ENCODE measurements around the gene RPL12. TPM values are rescaled to one million over a fixed set of nuclear protein-coding genes. Genes with fewer than 3 reads are reported as not detected.

The RPL12 gene
- total RNA-seq, 3 donors from 2014 or later (not counting 1 experiment from before 2014, with no cell fraction given) = 561 to 770 (median 724) TPM

GRCh38 chr9:127492616-127493015 is 41.4 kb upstream of the RPL12 start:
- Histone ChIP-seq H3K27ac (ENCODE audit: low read length) (no peak overlapping the region), H3K9me3 (ENCODE audit: control insufficient read depth, insufficient read depth, low read length) (no peaks in the 10 kb centered on the region), H3K4me1 (ENCODE audit: control insufficient read depth, insufficient read depth, low read length) (no peaks in the 10 kb centered on the region), H3K4me3 (ENCODE audit: low read length) (no peak overlapping the region), H3K36me3 (ENCODE audit: control insufficient read depth, insufficient read depth, low read length) (peaks cover 28% of the 10 kb centered on the region), H3K27me3 (ENCODE audit: control insufficient read depth, insufficient read depth, low read length) (no peaks in the 10 kb centered on the region)
- intact Hi-C loops (cut with micrococcal nuclease) = no loop called here
- no peak for TF ChIP-seq CTCF (IDR thresholded peaks at IDR 0.05)
- Mint-ChIP-seq H3K9me3 (no peaks in the 10 kb centered on the region), H3K27ac (no peak overlapping the region), H3K27me3 (ENCODE audit: low read depth in 2 of 2) (no peaks in the 10 kb centered on the region), H3K4me1 (peaks cover 0 to 4% of the 10 kb centered on the region in 2 donors), H3K4me3 (no peak overlapping the region), H3K36me3 (peaks cover 7% of the 10 kb centered on the region)
- ATAC-seq (no peak), DNase-seq (no peak)
- 98% methylated on average over 14 of the region's 14 CpGs for WGBS (ENCODE audit: insufficient coverage)

- no peaks in the 10 kb centered on the region for H3K4me1 ChIP-seq (ENCODE audit: control insufficient read depth, insufficient read depth, low read length)
- no peak for TF ChIP-seq CTCF (IDR thresholded peaks at IDR 0.05)
- H3K36me3 ChIP-seq (ENCODE audit: control insufficient read depth, insufficient read depth, low read length) = peaks cover 26% of the 10 kb centered on the region
- intact Hi-C loops (cut with micrococcal nuclease) = no loop called here
- WGBS (ENCODE audit: insufficient coverage) = 96% methylated on average over 10 of the region's 10 CpGs
- H3K4me3 ChIP-seq (ENCODE audit: low read length) = no peak overlapping the region
- Mint-ChIP-seq H3K27me3 (ENCODE audit: low read depth in 2 of 2) (no peaks in the 10 kb centered on the region), H3K4me1 (peaks cover 0 to 4% of the 10 kb centered on the region in 2 donors), H3K27ac (no peak overlapping the region), H3K4me3 (no peak overlapping the region), H3K9me3 (no peaks in the 10 kb centered on the region), H3K36me3 (peaks cover 7% of the 10 kb centered on the region)
- no peaks in the 10 kb centered on the region for H3K9me3 ChIP-seq (ENCODE audit: control insufficient read depth, insufficient read depth, low read length)
- ATAC-seq (no peak), DNase-seq (no peak)
- no peak overlapping the region for H3K27ac ChIP-seq (ENCODE audit: low read length)
- no peaks in the 10 kb centered on the region for H3K27me3 ChIP-seq (ENCODE audit: control insufficient read depth, insufficient read depth, low read length)
These were observed 40.3 kb upstream of the RPL12 start for GRCh38 chr9:127491516-127491915.

- H3K4me3 ChIP-seq (ENCODE audit: low read length) = no peak overlapping the region
- ATAC-seq = no peak
- H3K27me3 ChIP-seq (ENCODE audit: control insufficient read depth, insufficient read depth, low read length) = no peaks in the 10 kb centered on the region
- H3K36me3 Mint-ChIP-seq = peaks cover 7% of the 10 kb centered on the region
- H3K36me3 ChIP-seq (ENCODE audit: control insufficient read depth, insufficient read depth, low read length) = peaks cover 23% of the 10 kb centered on the region
- no peak for DNase-seq
- intact Hi-C loops (cut with micrococcal nuclease) = no loop called here
- no peak overlapping the region for H3K27ac Mint-ChIP-seq
- H3K9me3 ChIP-seq (ENCODE audit: control insufficient read depth, insufficient read depth, low read length) = no peaks in the 10 kb centered on the region
- H3K27ac ChIP-seq (ENCODE audit: low read length) = no peak overlapping the region
- H3K9me3 Mint-ChIP-seq = no peaks in the 10 kb centered on the region
- H3K4me3 Mint-ChIP-seq = no peak overlapping the region
- no peaks in the 10 kb centered on the region for H3K27me3 Mint-ChIP-seq (ENCODE audit: low read depth in 2 of 2)
- no peaks in the 10 kb centered on the region for H3K4me1 ChIP-seq (ENCODE audit: control insufficient read depth, insufficient read depth, low read length)
- WGBS (ENCODE audit: insufficient coverage) = 93% methylated on average over 7 of the region's 9 CpGs
- no peak for TF ChIP-seq CTCF (IDR thresholded peaks at IDR 0.05)
- H3K4me1 Mint-ChIP-seq = peaks cover 0 to 4% of the 10 kb centered on the region in 2 donors
These were observed 39.5 kb upstream of the RPL12 start for GRCh38 chr9:127490535-127491230.

Measured in natural killer cell (primary cell).